Measurements from ENCODE around the gene CDKN2AIPNL.
"Not testable (repeated sequence)": the region's sequence is repeated elsewhere in the genome, so short reads cannot be mapped to it uniquely, and the experiment has no call there.

Gene CDKN2AIPNL

DNA sequence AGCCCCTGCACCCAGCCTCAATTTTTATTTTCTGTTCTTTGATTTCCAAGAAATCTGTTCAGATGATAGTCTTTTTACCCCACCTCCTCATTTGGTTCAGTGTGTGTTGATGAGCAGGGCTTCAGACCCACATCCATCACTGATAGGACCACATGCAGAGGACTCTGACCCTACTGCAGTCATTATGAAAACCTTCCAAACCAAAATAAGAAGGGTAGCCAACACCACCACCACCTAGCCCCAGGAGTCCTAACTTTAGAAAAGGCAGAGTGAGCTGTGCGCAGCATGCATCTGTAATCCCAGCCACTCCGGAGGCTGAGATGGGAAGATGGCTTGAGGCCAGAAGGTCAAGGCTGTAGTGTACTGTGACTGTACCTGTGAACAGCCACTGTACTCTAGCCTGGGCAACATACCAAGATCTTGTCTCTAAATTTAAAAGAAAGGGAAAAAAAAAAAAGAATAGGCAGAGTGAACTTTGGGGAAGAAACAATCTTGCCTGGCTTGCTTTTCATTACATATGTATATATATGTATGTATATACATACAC lies 13.0 kb downstream of the CDKN2AIPNL start:
- no peak for DNase-seq (ENCODE audit: low spot score)

DNA sequence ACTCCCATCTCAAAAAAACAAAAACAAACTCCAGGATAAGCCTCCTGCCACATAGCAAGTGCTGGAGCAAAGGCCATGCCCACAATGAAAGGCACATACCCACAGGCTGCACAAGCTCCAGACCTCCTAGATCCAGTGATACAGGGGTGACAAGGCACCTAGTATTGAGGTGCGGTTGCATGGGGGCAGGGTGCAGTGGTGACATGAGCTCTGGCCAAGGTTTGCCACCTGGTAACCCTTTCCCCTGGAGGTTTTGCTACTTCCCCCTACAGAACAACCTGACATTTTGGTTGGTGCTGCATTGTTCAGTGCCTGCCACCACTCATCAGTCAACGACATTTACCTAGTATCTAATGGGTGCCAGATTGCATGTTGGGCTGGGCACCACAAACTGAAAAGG lies 14.5 kb downstream of the CDKN2AIPNL start:
- no peak for DNase-seq (ENCODE audit: low spot score)

DNA sequence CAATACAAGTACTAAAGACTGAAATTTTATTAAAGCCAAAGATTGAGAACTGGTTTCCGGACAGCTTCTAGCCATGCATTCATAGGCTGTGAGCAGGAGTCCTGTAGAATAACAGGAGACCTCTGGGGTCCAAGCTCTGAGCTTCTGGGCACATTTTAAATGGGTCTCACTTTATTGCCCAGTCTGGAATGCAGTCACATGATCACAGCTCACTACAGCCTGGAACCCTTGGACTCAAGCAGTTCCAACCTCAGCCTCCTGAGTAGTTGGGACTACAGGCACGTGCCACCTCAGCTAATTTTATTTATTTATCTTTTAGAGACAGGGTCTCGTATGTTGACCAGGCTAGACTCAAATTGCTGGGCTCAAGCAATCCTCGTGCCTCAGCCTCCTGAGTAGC lies 15.4 kb downstream of the CDKN2AIPNL start:
- DNase-seq (ENCODE audit: low spot score): no peak

DNA sequence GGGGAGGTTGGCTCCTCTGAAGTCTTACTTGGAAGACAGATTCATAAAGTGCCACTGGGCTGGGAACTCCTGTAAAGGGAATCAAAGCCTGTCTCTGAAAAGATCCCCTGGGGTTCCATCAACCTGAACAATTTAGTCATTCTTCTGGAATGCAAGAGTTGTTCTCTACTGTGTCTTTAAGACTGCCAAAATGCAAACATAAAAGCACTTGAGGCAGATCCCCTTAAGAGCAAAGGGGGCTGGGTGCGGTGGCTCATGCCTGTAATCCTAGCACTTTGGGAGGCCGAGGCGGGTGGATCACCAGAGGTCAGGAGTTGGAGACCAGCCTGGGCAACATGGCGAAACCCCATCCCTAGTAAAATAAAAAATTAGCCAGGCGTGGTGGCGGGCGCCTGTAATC lies 16.7 kb downstream of the CDKN2AIPNL start:
- peak; percentile 34 for DNase-seq (ENCODE audit: low spot score)

DNA sequence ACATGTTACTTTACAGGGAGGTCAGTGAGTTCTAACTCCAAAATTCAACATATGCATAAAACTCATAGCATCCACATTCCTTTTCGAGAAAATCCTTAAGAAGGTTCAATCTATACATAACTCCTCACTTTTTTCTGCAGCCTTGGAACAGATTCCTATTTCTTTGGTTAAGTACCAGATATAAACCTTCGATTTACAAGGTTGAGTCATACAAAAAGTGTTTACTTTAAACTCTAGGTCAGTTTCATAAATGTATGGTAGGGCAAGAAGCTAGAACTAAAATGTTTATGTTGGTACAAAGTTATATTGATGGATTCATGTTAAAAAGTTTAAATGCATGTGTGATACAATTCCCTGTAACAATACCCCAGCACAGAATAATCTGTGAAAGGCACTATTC lies 19.4 kb downstream of the CDKN2AIPNL start:
- no peak for DNase-seq (ENCODE audit: low spot score)

DNA sequence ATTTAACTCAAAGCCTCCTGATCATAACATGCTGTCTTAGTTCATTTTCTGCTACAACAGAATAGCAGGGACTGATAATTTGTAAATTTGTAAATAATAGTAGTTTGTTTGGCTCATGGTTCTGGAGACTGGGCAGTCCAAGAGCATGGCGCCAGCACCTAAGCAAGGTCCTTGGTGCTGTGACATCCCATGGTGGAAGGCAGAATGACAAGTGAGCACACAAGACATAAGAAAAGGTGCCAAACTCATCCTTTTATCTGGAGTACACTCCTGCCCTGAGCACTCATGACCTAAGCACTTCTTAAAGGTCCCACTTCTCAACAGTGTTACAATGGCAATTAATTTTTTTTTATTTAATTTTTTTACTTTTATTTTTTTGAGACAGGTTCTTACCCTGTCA lies 24.2 kb downstream of the CDKN2AIPNL start:
- no peak for DNase-seq (ENCODE audit: low spot score)

DNA sequence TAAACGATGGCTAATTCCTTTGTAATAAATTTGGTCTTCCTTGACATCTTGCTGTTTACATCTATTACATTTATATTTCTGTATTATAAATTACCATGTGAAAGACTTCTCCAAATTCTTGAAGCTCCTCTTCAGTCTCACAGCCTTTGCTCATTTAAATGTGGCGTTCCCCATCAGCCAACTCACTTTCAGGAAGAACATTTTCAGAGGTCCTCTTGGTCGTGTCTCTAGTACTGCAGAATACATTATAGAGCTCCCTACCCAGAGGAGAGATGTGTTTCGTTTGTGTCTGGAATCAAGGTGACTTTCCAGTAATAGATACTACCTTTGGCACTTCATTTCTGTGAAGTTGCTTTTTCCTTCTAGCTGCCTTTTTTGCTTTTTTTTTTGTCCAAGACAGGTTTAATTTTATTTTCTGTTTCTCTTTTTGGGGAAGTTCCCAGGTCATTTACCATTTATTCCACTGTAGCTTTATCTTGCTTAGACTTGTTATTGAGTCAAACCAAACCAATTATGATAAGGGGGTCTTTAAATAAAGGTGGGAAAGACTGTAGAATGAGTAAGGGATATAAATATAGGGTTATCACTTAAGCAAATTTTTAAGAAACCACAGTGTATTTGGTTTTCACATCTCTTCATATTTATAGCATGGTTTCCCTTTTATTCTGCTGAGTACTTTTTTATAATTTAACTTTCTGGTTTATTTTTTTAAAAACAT lies 27.5 kb downstream of the CDKN2AIPNL start:
- DNase-seq (ENCODE audit: low spot score): no peak

DNA sequence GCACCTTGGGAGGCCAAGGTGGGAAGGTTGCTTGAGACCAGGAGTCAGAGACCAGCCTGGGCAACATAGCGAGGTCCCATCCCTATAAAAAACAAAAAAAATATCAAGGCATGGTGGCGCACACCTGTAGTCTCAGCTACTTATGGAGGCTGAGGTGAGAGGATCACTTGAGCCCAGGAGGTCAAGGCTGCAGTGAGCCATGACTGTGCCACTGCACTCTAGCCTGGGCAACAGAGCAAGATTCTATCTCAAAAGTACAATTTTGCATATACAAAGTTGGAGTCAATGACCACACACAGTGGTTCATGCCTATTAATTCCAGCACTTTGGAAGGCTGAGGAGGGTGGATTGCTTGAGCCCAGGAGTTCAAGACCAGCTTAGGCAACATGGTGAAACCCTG lies 29.5 kb downstream of the CDKN2AIPNL start:
- DNase-seq (ENCODE audit: low spot score): not testable (repeated sequence)

DNA sequence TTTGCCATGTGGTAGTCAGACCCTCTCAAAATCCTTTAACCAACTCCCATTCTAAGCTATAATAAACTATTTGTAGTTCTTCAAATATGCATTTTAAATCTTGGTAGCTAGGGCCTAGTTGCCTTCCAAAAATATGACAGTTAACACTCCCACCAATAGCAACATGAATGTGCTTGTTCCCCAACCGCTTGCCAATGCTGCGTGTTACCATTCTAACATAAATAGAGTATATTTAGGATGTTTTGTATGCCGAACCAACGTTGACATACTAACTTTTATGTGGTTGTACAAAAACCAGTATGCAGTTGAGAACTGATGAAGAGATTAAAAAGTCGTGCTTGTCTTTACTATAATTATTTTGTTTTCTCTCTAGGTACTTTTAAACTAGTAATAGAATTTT lies 31.3 kb downstream of the CDKN2AIPNL start:
- DNase-seq (ENCODE audit: low spot score): no peak

DNA sequence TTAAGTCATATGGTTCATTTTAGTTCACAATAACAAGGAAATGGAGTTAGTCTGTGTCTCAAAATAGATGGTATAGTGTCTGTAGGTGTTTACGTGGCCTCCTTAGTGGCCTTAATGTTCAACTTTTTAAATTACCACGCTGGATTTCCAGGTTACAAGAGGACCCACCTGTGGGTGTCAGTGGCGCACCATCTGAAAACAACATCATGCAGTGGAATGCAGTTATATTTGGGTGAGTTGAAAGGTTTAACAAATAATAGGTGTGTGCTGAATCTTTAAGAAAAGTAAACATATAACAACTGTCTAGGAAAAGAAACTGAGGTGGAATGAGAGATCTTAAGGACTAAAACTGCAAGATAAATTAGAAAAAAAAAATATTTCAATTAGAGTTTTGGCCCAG lies 37.4 kb downstream of the CDKN2AIPNL start:
- peak; percentile 11 for DNase-seq (ENCODE audit: low spot score)

DNA sequence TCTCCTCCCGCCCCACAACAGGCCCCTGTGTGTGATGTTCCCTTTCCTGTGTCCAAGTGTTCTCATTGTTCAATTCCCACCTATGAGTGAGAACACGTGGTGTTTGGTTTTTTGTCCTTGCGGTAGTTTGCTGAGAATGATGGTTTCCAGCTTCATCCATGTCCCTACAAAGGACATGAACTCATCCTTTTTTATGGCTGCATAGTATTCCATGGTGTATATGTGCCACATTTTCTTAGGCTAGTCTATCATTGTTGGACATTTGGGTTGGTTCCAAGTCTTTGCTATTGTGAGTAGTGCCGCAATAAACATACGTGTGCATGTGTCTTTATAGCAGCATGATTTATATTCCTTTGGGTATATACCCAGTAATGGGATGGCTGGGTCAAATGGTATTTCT lies 38.0 kb downstream of the CDKN2AIPNL start:
- DNase-seq (ENCODE audit: low spot score): not testable (repeated sequence)

DNA sequence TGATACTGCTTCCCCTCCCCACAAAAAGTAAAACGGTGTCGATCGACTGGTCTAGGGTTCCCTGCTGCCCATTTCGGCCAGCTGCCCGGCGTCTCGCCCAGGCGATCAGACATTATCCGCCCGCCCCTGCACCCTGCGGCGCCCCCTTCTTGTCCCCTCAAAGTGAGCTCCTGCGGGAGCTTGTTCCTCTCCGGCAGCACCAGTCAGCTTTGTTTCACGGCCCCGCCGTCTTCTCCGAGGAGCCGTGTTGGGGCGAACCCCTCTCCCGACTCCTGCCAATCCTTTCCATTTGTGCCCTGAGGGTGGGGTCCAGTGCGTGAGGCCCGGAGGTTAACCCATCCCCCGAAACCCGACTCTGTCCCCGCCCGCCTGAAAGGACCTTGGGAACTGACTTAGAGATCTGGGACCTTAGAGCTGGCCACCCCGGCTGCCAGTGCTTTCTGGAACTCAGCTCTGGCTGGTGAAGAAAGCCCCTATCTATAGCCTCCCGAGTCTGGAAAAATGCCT lies 39.8 kb downstream of the CDKN2AIPNL start:
- peak; percentile 61 for DNase-seq (ENCODE audit: low spot score)

DNA sequence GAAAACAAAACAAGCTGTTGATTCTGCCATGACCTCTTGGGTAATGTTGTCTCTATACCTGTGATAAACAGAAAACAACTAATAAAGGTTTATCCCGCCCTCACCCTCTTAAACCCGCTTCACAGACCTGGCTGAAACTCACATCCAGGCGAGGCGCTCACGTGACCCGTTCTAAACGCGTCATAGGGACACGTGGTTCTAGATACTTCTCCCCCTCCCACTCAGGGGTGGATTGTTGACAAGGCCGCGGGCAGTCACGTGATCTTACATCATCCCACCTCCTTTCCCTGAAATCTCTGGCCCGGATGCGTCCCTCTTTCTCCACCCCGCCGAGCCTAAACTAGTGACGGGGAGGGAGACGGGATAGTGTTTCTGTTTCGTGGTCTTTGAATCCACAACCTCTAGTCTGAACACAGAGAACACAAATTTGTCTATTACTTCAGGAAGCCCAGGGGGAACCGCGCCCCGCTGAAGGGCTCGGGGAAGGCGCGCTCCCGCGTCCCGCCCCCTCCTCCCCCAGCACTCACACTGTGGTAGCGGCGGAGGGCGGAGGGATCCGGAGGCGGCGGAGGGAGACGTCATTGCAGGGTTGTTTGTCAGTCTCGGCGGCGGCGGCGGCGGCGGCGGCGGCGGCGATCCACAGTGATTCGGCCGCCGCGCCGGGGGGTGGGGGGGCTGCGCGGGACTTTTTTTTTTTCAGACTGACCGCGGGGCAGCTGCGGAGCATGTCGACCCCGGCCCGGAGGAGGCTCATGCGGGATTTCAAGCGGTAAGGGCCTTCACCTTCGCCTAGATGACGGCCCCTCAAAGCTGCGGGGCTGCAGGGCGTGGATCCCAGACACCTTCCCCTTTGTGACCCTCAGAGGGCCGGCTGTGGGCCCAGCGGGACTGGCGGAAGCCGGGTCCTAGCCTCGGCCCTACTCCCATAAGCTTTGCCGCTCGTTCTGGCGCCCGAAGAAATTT lies 40.5 kb downstream of the CDKN2AIPNL start, which contains the start of gene UBE2B:
Gene UBE2B, plus strand, starts transcription at position 699 of the 963 bp plus-strand sequence. Its CDS starts 27 bp downstream, at position 726.
- peak; percentile 99 for DNase-seq (ENCODE audit: low spot score)

DNA sequence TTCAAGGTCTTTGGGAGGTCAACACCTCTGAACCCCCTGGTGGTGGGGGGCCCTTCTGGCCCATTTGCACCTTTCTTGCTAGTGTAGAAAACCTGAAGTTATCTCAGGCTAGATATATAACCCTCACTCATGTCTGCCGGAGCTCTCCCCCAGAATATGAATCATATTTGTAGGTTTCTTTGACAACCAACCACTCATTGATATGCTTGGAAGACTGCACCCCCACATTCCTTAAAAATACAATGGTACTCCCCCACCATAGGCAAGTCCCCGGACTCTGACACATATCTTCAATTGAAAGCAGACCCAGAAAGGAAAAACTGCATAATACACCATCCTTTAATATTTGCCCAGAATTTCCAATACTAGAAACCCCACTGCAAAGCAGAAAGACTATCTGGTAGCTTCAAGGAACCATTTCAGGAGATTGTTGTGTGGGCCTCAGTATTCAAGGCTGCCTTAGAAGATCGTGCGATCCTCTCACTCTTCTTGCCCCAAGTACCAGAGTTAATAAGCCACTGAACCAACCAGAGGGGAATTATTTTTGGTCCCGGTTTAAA lies 41.3 kb downstream of the CDKN2AIPNL start:
- peak; percentile 34 for DNase-seq (ENCODE audit: low spot score)

DNA sequence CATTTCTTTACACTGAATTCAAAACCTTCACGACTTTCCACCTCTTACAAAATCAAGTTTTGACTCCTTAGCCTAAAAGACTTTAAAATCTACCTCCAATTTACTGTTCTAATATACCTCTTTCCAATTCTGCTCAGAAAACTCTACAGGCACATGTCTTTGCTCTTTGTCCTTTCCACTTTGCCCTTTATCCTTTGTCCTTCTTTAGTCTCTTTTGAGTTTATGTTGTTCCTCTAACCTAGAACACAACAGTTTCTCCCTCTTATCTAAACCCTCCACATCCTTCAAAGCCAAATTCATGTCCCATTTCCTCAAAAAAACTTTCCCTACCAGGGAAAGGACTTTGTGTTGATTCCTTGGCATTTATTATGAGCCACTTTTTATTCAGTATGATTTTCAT lies 46.1 kb downstream of the CDKN2AIPNL start:
- DNase-seq (ENCODE audit: low spot score): no peak

DNA sequence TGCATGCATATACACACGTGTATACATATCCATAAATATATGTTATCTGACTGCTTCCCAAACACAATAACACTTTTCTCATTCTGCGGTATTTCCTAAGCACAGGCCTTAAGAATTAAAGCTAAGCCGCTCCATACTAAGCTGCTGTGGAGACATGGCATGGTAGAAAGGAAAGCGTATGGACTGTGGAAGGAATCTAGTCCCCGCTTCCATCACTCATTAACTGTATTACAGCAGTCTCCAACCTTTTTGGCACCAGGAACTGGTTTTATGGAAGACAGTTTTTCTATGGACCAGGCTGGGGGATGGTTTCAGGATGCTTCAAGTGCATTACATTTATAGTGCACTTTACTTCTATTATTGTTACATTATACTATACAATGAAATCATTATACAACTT lies 56.0 kb downstream of the CDKN2AIPNL start:
- no peak for DNase-seq (ENCODE audit: low spot score)

All from kidney tubule cell (primary cell).